NCI-H146 (cell line): Measurements from ENCODE around the gene UBE2O.

Experiments
- DNase-seq: peaks from one replicate; lab custom pipeline; 2025; lab: John Stamatoyannopoulos, UW

The UBE2O gene

DNA sequence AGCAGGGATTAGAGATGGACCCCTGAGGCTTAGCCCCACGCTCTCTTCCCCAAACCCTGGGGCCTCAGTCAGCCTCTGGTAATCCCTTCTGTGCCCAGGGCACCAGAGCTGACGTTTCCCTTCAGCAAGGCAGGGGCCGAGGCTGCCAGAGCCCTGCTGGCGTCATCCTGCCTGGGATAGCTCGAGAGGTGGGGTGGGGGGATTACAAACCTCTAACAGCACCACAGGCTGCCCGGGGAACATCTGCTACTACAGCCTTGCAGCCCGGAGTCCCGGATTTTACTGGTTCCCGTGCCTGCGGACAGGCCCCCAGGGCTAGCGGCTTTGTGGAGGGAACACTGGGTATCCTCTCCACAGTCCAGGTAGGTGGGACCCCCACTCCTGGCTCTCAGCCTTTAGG is 14.4 kb upstream of the UBE2O start, which contains the start of gene AANAT:
TSS of gene AANAT (plus strand) at position 238 of the 400 bp plus-strand sequence. CDS start 1,144 bp downstream, outside the sequence.
- DNase-seq, result no peak

DNA sequence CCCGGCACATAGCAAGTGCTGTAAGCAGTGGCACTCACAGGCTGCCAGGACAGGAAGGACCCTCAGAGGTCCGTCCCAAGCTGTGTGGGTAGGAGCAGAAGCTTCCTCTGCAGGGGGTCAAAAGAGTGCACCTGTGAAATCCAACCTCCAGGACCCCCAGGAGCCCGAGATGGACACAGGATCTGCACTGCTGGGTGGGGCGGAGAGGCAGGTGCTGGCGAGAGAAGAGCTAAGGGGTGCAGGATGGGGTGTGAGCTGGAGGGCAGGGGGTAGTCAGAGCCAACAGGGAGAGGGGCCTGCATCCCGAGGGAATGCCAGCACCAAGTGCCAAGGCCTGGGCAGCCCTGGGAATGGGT is 13.8 kb upstream of the UBE2O start:
- no peak for DNase-seq

DNA sequence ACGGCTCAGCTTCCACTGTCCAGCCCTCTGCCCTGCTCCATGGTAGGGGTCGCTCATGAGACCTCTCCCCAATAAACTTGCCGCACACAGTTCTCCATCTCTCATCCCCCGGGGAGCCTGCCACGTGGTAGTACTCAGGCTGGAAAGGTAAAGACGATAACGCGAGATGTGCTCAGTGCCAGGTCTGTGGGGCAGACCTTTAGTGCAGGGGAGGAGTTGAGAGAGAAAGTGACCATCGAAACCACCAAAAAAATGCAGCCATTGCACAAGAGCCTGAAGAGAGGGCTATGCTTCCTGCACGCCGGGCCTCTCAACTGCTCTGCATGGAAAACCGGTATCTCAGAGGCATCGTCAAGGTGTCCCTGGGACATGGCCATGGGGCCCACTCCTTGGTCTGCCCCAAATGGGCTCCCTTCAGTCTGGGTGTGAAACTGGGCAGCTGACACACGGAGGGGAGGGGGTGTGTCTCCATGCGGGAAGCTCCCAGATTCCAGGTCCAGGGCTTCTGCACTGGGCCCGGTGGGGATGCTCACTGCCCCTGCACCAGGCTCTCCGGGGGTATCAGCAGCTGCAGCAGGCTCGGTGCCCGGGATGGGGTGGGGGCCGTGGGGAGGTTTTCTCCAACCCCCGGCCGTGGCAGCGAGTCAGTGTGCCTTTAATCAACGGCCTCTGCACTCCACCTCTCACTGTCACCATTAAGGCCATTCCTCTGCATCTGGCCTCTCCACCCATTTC is 9.8 kb upstream of the UBE2O start:
- DNase-seq, result no peak

DNA sequence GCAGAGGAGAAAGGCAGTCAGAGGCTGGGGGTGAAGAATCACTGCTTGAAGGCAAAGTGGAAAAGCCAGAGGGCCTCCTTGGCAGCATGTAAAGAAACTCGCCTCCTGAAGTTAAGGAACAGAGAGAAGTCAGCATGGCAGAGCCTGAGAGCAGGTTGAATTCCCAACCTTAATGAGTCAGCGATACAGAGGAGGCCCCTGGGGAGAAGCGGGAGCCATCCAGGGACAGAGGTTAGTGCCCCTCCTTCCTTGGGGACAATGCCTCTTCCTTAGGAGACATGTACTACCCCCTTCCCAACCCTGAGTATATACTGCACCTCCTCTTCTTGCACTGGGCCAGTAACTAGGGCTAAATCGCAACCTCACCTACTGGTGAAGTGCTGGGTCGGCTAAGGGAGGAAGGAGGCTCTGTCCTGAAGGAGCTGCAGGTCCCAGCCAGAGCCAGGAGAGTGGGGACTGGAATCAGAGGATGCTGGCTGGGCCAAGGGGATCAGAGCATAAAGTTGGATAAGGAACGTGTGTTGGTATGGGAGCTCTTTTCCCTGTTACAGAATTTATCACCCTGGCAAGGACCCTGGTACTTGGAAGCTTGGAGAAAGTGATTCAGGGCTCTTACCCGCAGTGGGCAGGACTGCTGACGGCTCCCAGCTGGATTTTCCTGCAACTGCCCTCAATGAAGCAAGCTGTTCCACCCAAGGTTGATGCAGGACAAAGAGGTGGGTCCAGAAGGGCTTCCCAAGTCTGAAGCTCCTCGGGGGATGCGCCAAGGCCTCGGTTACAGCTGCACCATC is 9.0 kb upstream of the UBE2O start:
- DNase-seq, result no peak

DNA sequence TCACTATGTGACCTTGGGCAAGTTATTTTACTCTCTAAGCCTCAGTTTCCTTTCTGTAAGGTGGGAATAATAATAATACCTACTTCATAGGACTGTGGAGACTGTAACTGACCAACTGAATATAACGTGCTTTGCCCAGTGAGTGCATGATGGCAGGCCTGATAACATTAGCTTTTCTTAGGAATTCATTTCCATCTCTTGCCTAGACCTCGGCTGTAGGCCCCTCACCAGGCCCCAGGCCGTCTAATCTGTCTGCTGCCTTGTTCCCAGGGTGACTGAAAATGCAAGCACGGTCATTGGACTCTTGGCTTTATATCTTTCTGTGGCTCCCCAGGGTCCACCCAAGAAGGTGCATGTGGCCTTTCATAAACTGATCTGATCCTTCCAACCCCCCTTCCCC is 6.7 kb upstream of the UBE2O start:
- no peak for DNase-seq

DNA sequence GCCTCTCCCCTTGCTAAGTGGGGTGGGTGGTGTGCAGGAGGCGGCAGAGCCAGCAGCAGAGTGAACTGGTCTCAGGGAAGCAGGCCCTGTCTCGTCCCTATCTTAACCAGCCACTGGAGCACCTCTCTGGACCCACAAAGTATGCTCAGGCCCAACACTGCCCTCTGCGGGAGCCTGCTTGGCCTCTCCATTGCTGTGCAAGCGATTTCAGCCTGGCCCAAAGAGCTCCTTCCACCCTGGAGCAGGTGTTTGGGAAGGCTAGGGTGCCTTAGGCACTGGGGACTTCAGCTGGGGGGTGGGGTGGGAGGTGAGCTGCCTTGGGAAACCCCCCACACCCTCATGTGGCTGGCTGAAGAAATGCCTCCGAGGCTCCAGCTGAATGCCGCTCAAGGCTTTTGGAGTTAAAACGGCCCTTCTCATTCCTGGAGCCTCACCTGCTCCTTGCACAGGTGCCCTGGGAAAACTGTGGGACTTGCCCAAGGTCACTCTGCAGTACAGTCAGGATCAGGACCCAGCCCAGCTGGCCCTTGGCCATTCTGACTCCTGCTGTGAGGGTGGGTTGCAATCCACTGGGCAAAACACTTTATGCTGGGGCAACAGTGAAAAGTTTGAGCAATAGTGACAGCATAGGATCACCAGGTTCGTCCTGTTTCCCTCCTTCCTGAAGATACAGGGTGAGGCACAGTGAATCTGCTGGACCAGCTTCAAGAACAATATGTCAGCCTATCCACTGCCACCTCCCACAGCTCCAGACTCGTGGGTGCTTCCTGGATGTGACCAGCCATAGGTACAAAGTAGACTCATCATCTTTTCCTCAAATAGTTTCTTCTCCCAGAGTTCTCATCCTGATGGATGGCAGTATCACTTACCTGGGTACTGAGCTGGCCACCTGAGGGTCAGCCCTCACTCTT is 5.9 kb upstream of the UBE2O start:
- DNase-seq, result peak; percentile 36

DNA sequence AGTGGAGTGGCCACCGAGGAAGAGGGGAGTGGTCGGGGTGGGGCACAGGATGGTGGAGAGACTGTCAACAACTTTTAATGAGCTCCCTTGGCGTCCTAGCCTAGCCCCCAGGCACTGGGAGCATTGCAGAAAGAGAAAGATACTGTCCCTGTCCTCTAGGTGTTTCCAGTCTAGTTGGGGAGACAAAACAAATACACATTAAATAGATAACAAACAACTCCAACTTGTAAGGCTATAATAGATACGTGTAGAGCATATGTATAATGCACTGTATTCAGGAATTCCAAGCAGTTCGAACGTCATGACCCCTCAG is 435 bp upstream of the UBE2O start:
- no peak for DNase-seq

DNA sequence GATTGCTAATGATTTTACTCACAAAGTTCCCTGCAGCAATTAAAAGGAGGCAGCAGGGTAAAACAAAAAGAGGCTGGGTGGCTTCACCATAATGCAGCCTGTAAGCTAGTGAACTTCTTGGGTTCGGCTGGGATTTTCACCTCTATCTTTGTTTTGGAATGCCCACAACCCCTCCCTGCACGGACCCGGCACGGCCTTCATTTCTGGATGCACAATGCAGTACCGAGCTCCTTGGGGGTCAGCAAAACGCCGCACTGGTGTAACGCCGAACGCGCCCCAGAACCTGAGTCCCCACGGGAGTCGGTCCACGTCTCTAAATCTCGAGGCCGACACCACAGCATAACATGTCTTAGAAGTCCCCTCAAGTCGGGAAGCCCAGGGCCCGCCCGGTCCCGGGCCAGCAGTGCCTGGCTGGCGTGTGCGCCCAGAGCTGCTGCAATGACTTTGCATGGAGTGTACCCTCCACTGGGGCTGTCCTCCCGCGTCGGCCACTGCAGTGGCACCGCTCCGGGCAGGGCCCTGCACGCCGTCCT is 759 bp downstream of the UBE2O start:
- no peak for DNase-seq

DNA sequence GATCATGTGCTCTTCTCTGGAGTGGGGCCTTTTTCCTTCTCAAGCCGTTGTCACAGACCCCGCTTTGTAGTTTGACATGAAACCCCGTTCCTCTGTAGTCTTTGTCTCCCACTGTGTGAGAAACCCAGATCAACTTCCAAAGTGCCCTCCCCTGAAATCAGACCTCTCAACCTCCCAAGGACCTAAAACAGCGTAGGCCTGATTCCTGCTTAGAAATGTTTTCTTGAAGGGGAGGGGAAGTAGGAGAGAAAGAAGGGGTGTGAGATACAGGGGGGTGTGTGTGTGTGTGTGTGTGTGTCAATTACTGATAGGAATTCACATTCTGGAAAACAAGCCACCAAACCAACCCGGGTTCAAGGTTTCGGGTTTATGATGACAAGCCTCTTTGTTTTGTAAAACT is 1.4 kb downstream of the UBE2O start:
- no peak for DNase-seq

DNA sequence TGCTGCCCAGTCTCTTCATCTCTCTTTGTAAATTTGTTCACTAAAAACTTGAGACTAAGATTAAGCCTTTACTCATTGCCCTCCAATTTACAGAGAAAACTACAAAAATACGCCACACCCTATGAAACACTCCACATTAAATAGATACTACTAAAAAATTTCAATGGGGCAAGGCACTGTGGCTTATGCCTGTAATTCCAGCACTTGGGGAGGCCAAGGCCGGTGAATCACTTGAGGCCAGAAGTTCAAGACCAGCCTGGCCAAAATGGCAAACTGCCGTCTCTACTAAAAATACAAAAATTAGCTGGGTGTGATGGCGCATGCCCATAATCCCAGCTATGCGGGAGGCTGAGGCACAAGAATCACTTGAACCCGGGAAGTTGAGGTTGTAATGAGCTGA is 3.8 kb downstream of the UBE2O start:
- DNase-seq, result no peak

DNA sequence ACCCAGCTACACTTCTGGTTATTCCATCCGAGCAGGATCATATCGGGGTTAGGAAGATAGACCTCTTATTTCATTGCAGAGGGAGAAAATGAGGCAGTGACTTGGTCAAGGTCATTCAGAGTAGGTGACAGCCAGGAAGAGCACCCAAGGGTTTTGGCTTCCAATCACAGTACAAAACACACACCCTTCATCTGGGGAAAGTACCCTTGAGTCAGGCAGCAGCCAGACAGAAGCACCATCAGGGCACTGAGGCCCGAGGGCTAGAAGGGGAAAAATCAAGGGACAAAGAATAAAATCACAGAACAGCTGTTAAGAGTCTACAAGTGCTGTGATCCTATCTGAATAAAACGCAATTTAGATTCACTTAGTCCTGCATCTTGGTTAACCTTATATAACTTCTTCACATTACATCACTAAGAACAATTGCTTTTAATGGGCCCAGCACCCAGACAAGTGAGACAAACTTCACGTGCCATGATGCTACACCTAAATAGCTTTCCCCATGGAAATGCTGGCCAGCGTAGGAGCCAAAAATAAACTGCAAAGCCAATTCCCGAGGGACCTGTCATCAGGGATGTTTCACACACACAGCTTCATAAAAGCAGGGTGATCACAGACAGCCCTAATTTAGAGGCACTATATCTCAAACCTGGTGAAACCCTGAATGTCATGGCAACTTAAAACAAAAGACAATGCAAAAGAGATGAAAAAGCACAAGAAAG is 4.9 kb downstream of the UBE2O start:
- no peak for DNase-seq

DNA sequence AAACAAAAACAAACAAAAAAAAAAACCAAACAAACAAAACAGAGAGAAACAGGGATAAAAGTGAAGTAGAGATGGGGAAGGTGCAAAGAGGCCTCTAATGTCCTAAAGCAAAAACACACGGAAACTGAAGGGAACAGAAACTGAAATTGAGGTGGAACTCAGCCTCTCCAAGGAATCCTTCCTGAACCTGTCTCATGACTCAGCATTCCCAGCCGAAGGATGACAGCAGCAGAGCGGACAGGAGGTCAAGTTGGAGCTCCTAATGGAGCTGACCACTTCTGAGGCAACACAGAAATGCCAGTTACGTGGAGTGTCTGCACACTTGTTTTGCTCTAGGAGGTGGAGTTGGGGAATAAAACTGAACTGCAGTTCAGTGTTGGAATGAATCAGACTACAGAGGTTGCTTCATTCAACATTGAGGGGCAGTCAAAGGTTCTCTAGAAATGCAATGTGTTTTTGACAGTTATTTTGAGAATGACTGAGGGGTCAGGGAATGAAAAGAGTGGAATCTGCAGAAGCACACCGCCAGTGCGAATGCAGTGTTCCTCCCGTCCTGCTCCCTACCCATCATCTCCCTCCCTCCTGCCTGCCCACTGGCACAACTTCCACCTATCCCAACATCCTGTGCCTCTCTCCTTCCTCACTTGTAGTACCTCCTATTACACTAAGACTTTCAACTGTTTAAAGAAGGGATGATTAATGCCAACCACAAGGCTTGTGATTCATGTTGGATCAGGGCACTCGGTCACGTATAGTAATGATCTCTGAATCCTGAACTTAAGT is 6.3 kb downstream of the UBE2O start:
- no peak for DNase-seq

DNA sequence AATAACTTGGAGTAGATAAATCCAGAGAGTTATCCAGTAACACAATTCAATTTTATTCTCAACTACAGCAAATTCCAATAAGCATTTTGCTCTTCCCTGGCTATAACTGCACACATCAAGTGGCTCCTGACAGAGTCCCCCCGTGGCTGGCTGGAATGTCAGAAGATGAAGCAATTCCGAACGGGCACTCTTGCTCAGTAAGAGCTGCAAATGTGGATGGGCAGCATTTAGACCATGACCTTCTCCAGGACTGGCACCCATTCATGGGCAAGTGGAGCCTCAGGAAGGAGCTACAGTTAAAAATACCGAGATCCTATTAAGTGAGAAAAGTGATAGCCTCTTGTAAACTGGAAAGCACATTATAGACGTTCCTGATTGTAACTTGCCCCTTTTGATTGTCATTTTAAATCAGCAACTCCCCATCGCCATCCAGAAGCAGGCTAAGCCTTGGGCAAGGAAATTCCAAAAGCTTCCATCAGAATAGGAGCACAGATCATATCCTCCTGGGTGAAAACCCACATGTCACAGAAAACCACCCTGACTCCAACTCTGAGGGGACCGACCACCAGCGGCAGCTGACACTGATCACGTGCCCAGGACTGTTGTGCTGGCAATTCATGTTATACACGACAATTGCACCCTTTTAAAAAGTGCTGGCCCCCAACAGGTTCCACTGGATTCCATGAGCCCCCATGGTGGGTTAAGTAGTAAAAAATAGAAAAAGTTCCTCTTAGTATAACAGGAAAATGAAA is 7.1 kb downstream of the UBE2O start:
- DNase-seq, result no peak

DNA sequence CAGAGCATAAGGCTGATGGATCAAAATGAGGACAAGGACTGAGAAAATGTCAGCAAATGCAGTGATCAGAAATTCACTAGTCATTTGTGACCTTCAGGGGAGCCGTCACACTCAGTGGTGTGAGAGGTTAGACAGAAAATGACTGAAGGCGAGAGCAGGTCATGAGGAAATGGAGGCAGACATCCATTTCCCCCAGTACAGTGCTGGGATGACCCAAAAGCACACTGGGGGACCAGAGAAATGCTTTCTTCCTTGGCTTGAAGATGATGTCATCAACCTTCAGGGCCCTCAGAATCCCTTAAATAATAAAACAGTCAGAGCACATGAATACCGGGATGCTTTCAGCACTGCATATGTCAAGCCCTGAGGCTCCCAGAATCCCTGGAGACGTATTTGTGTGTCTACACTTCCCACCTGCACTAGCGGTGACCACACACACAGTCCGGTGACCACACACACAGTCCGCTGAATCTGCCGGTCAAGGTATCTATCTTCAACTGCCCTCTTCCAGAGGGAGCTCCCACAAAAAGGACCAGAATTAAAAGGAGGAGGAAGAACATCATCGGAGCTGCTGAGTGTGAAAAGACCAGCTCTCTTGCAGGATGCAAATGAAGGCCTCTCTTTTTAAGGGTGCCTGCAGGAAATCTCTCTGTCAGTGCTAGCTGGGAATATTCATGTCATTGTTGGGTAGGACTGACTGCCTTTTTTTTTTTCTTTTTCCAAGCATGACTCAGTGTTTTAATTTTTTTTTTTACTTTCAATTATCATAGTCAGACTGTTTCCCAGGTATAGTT is 8.2 kb downstream of the UBE2O start:
- no peak for DNase-seq

DNA sequence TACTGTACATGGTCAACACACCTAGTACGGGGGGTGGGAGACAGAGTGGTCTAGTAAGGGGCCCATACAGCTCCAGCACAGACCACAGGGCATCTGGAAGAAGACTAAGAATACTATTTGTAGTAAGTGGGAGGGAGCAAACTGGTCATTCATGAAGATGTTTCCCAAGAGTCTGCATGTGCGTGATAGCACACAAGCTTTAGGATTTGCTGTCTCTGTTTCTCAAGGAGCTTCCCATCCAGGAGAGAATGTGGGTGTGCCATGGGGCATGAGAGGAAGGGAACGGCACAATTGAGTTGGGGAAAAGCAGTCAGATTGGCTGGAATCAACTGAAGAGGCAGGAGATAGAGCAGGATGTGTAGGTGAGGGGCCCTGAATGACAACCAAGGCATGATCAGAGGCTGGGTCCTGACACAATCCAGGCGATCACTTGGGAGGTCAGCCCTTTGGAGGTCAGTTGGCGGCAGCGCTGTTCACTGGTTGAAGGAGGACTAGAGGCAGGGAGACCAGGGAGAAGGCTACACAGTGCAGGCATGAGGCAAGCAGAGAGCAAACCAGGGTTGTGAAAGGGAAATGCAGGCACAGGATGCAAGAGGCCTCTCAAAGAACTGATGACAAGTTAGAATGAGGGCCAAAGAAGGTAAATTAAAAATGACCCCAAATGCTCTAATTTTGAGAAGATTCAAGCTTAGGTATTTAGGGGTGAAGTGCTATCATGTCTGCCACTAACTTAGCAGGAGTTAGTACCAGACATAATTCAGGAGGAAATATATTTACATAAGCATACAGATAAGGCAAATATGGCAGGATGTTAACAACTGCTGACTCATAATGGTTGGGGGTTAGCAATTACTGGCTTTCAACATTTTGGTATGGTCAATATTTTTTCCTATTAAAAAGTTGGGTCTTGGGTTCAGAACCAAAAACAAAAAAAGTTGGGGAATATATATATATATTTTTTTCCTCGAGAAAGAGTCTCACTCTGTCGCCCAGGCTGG is 10.3 kb downstream of the UBE2O start:
- DNase-seq, result no peak

DNA sequence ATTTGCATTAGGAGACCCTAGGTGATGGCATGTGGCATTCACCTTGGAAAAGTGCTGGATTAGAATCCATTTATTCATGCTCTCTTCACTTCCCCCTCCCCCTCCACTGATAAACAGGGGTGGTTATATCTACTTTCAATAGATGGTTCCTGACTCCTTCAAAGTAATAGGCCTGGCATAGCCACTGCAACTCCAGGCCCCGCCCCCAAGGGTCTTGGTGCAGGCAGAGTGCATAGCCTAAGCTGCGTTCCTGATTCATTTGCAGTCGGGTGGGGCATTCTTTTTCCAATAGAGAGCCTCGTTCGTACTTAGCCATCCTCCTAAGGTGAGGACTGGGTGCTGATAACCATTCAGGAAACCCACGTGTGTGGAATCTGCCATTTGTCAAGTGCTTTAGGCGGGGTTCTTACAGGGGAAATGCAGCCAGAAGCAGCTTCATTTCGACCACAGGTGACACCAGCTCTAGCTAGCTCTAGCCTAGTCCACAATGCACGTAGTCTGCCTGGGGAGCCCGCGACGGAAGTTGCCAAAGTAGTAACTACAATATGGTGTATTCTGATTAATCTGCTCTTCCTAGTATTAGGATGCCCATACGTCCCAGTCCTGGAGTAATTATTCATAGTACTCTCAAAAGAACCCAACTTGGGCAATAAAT is 11.1 kb downstream of the UBE2O start:
- DNase-seq, result no peak

DNA sequence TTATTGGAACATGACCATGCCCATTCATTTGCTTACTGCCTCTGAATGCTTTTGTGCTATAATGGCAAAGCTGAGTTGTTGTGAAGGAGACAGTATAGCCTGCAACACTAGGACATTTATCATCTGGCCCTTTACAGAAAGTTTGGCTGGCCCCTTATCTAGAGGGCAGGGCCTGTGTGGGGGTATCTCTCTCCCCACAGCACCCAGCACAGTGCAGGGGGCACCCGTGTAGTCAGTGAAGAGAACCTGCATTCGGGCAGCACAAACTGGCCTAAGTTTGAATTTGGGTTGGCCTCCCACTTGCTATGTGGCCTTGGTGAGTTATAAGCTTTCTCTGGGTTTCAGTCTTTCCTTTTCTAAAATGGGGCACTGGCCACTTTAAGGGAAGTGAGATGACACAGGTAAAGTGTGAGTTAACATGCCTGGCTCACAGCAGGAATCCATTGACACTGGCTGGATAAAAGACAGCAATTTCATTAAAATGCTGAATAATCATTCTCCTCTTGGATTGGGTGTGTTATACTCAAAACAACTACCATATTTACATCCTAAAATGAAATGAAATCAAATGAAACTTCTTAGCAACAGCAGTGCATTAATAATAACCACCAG is 12.1 kb downstream of the UBE2O start:
- DNase-seq, result peak; percentile 30
